WTC11 (cell line): Measurements from ENCODE around the gene LYRM7. TPM values are rescaled to one million over a fixed set of nuclear protein-coding genes. Genes with fewer than 3 reads are reported as not detected.

Source experiments
- ATAC-seq: fragments of 200-7000 bp; cut with Tn5 transposase; 2 replicates; pipeline ENCODE4 v1.10.0; 2021; ENCODE audit warnings: mild to moderate bottlenecking, moderate library complexity
- CTCF ChIA-PET: fragments of 300-600 bp; sonication (Branson Sonifier 250); formaldehyde crosslinking; loops from one replicate; lab custom pipeline; 2021; ENCODE audit warnings: antibody characterized with exemption; lab: Charles Lee
- POLR2A ChIA-PET: fragments of 350-600 bp; sonication (Branson Sonifier 250); formaldehyde crosslinking; loops from one replicate; lab custom pipeline; 2021; ENCODE audit warnings: antibody characterized with exemption; lab: Charles Lee
- DNase-seq: peaks from one replicate; pipeline ENCODE4 v3.0.0; 2021; ENCODE audit warnings: low spot score
- H3K27ac Mint-ChIP-seq: 2 replicates; pipeline ENCODE4 v1.8.0; 2021; ENCODE audit warnings: mixed read lengths
- H3K27me3 Mint-ChIP-seq: 2 replicates; pipeline ENCODE4 v1.8.0; 2021; ENCODE audit warnings: low read depth, mild to moderate bottlenecking, moderate library complexity, mixed read lengths
- H3K36me3 Mint-ChIP-seq: 2 replicates; pipeline ENCODE4 v1.8.0; 2021; ENCODE audit warnings: mixed read lengths
- H3K4me1 Mint-ChIP-seq: 2 replicates; pipeline ENCODE4 v1.8.0; 2022; ENCODE audit warnings: mixed read lengths
- H3K4me3 Mint-ChIP-seq: 2 replicates; pipeline ENCODE4 v1.8.0; 2021; ENCODE audit warnings: mild to moderate bottlenecking, moderate library complexity, mixed read lengths
- H3K9me3 Mint-ChIP-seq: 2 replicates; pipeline ENCODE4 v1.8.0; 2021; ENCODE audit warnings: mixed read lengths
- CBFB ChIP-seq: sonication (generic); formaldehyde crosslinking; IDR thresholded peaks from 2 replicates; pipeline ENCODE4 v1.8.1; 2022; ENCODE audit warnings: mild to moderate bottlenecking, low read depth, missing genetic modification reagents
- GABPB1 ChIP-seq: sonication (generic); formaldehyde crosslinking; IDR thresholded peaks from 2 replicates; pipeline ENCODE4 v1.8.1; 2023; ENCODE audit warnings: mild to moderate bottlenecking, missing genetic modification reagents
- IRF2 ChIP-seq: sonication (generic); formaldehyde crosslinking; IDR thresholded peaks from 2 replicates; pipeline ENCODE4 v1.8.0; 2022; ENCODE audit warnings: low read depth, missing genetic modification reagents, borderline replicate concordance
- NFATC4 ChIP-seq: fragments of 250-450 bp; sonication (Bioruptor Pico); IDR thresholded peaks from 2 replicates; pipeline ENCODE4 v1.9.0; 2021; ENCODE audit warnings: mild to moderate bottlenecking
- SMAD3 ChIP-seq: sonication (generic); formaldehyde crosslinking; IDR thresholded peaks from 2 replicates; pipeline ENCODE4 v1.8.0; 2022; ENCODE audit warnings: missing genetic modification reagents, mild to moderate bottlenecking, borderline replicate concordance
- SP1 ChIP-seq: sonication (generic); formaldehyde crosslinking; conservative IDR thresholded peaks from 2 replicates; pipeline ENCODE4 v1.8.1; 2022; ENCODE audit warnings: missing genetic modification reagents
- TP53 ChIP-seq: sonication (generic); formaldehyde crosslinking; IDR thresholded peaks from 2 replicates; pipeline ENCODE4 v1.8.1; 2023; ENCODE audit warnings: mild to moderate bottlenecking, missing genetic modification reagents
- USF2 ChIP-seq: sonication (generic); formaldehyde crosslinking; IDR thresholded peaks from 2 replicates; pipeline ENCODE4 v1.8.1; 2023; ENCODE audit warnings: mild to moderate bottlenecking, missing genetic modification reagents, moderate library complexity
- ZNF219 ChIP-seq: sonication (generic); formaldehyde crosslinking; IDR thresholded peaks from 2 replicates; pipeline ENCODE4 v1.8.0; 2023; ENCODE audit warnings: missing genetic modification reagents, mild to moderate bottlenecking, borderline replicate concordance
- ZNF317 ChIP-seq: sonication (generic); formaldehyde crosslinking; IDR thresholded peaks from 2 replicates; pipeline ENCODE4 v1.8.1; 2023; ENCODE audit warnings: low read depth, mild to moderate bottlenecking, moderate library complexity, missing genetic modification reagents, borderline replicate concordance
- ZNF416 ChIP-seq: fragments of 250-450 bp; sonication (Bioruptor Pico); IDR thresholded peaks from 2 replicates; pipeline ENCODE4 v1.9.0; 2021; ENCODE audit warnings: mild to moderate bottlenecking, inconsistent platforms
- ZSCAN18 ChIP-seq: fragments of 250-450 bp; sonication (Bioruptor Pico); IDR thresholded peaks from 2 replicates; pipeline ENCODE4 v2.1.2; 2022; ENCODE audit warnings: mild to moderate bottlenecking, moderate library complexity
- total RNA-seq: library from RNA; stranded (reverse); gene quantifications from 3 replicates; pipeline ENCODE4 v1.2.3, GENCODE V29; 2021
- TF ChIP-seq, protein P1 (sequence below): fragments of 250-450 bp; sonication (Bioruptor Pico); IDR thresholded peaks from 2 replicates; pipeline ENCODE4 v1.9.0; 2021; ENCODE audit warnings: moderate library complexity, mild to moderate bottlenecking, inconsistent platforms, borderline replicate concordance
- TF ChIP-seq, protein P2 (sequence below): sonication (generic); formaldehyde crosslinking; IDR thresholded peaks from 2 replicates; pipeline ENCODE4 v1.8.1; 2022; ENCODE audit warnings: low read depth, missing genetic modification reagents, borderline replicate concordance
- TF ChIP-seq, protein P3 (sequence below): fragments of 250-450 bp; sonication (Bioruptor Pico); IDR thresholded peaks from 2 replicates; pipeline ENCODE4 v1.9.0; 2021; ENCODE audit warnings: mild to moderate bottlenecking

LYRM7 gene
- total RNA-seq, 1 experiment from 2014 or later: 11.2 TPM

DNA sequence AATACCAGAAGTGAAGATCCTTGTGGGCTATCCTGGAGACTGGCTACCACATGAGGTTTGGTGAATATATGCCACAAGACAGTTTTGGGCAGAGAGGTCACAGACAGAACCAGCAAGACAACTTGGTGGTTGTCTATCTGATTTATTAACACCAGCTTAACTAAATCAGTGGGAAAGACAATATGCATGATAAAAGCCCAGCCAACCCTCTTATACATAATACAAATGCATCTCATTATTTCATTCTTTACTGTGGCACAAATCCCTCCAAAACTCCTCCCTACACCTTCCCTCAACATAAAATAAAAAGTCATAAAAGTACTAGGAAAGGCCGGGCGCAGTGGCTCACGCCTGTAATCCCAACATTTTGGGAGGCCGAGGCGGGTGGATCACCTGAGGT, 13.8 kb upstream of the LYRM7 start (continued):
- TF ChIP-seq, protein P1, sequence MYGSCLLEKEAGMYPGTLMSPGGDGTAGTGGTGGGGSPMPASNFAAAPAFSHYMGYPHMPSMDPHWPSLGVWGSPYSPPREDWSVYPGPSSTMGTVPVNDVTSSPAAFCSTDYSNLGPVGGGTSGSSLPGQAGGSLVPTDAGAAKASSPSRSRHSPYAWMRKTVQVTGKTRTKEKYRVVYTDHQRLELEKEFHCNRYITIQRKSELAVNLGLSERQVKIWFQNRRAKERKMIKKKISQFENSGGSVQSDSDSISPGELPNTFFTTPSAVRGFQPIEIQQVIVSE (CRISPR knock-in tag): no peak
- TF ChIP-seq, protein P2, sequence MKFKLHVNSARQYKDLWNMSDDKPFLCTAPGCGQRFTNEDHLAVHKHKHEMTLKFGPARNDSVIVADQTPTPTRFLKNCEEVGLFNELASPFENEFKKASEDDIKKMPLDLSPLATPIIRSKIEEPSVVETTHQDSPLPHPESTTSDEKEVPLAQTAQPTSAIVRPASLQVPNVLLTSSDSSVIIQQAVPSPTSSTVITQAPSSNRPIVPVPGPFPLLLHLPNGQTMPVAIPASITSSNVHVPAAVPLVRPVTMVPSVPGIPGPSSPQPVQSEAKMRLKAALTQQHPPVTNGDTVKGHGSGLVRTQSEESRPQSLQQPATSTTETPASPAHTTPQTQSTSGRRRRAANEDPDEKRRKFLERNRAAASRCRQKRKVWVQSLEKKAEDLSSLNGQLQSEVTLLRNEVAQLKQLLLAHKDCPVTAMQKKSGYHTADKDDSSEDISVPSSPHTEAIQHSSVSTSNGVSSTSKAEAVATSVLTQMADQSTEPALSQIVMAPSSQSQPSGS (CRISPR knock-in tag): no peak

GRCh38 chr5:131160134-131160533, 10.6 kb upstream of the LYRM7 start:
- peaks cover 43% of the 10 kb centered on the region for H3K36me3 Mint-ChIP-seq
- ATAC-seq (no peak), DNase-seq (no peak)

GRCh38 chr5:131163276-131164119, 7.2 kb upstream of the LYRM7 start:
- H3K36me3 Mint-ChIP-seq: peaks cover 39% of the 10 kb centered on the region
- POLR2A ChIA-PET: interaction anchor here (0.6 kb wide), 3 partner anchors 12 to 163 kb away, joined by 3 to 5 read pairs (median 3); no protein-coding TSS in a partner anchor
- H3K9me3 Mint-ChIP-seq: no peaks in the 10 kb centered on the region; the same call in 1 of the 2 replicates
- H3K27ac Mint-ChIP-seq: peak overlapping the region; percentile 94
- peaks cover 27% of the 10 kb centered on the region for H3K4me1 Mint-ChIP-seq
- ATAC-seq (no peak), DNase-seq (no peak)
- peak overlapping the region; percentile 90 for H3K4me3 Mint-ChIP-seq
- no peaks in the 10 kb centered on the region for H3K27me3 Mint-ChIP-seq
- TF ChIP-seq GABPB1 (0 out of 2 replicates have a peak, but pooled peaks have one; percentile 17), IRF2 (CRISPR knock-in tag) (no peak)
- TF ChIP-seq, all 79 proteins: peak for 1
- CTCF ChIA-PET: no interaction called here

More at GRCh38 chr5:131160134-131160533, 10.6 kb upstream of the LYRM7 start:
- no peak for TF ChIP-seq ZNF317
- no peak for TF ChIP-seq SP1 (CRISPR knock-in tag)
- no peak for TF ChIP-seq SMAD3 (CRISPR knock-in tag)
- no peak for TF ChIP-seq USF2 (CRISPR knock-in tag)
- no peak for TF ChIP-seq IRF2 (CRISPR knock-in tag)
- no peak for TF ChIP-seq NFATC4 (CRISPR knock-in tag)
- TF ChIP-seq ZNF219 (CRISPR knock-in tag): no peak
- no peak for TF ChIP-seq ZNF416
- TF ChIP-seq CBFB (CRISPR knock-in tag): no peak
- TF ChIP-seq ZSCAN18 (CRISPR knock-in tag): no peak
- TF ChIP-seq TP53: no peak
- TF ChIP-seq, protein P3, sequence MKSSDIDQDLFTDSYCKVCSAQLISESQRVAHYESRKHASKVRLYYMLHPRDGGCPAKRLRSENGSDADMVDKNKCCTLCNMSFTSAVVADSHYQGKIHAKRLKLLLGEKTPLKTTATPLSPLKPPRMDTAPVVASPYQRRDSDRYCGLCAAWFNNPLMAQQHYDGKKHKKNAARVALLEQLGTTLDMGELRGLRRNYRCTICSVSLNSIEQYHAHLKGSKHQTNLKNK (CRISPR knock-in tag): no peak
- Mint-ChIP-seq H3K9me3 (no peaks in the 10 kb centered on the region), H3K27ac (0 out of 2 replicates have a peak overlapping the region, but pooled peaks have one; percentile 11), H3K4me1 (peaks cover 32% of the 10 kb centered on the region), H3K4me3 (no peak overlapping the region), H3K27me3 (no peaks in the 10 kb centered on the region)
- ChIA-PET POLR2A (no interaction called here), CTCF (no interaction called here)
